Activated CD4-positive, alpha-beta memory T cell treated with anti-CD3 and anti-CD28 coated beads, Interleukin-2, amount 10 ng/mL, durations not matched to agents 7 days and 5 days (primary cell): ENCODE data around the gene PSMB5. TPM values are rescaled to one million over a fixed set of nuclear protein-coding genes. Genes with fewer than 3 reads are reported as not detected.

ENCODE experiments used
- CTCF ChIA-PET: fragments of 350-600 bp; sonication (Branson Sonifier 250); formaldehyde crosslinking; loops from one replicate; lab custom pipeline; 2021; ENCODE audit warnings: antibody characterized with exemption, inconsistent platforms; lab: Charles Lee
- POLR2A ChIA-PET: fragments of 350-600 bp; sonication (Branson Sonifier 250); formaldehyde crosslinking; loops from one replicate; lab custom pipeline; 2021; ENCODE audit warnings: antibody characterized with exemption; lab: Charles Lee
- DNase-seq: peaks from one replicate; pipeline ENCODE4 v3.0.0-alpha.2; 2020
- H3K27ac Mint-ChIP-seq: one replicate; pipeline ENCODE4 v1.8.0; 2021; ENCODE audit warnings: mild to moderate bottlenecking, mixed read lengths
- H3K27me3 Mint-ChIP-seq: one replicate; pipeline ENCODE4 v1.8.0; 2021; ENCODE audit warnings: mixed read lengths
- H3K36me3 Mint-ChIP-seq: one replicate; pipeline ENCODE4 v1.8.0; 2021; ENCODE audit warnings: low read depth, mixed read lengths
- H3K4me1 Mint-ChIP-seq: one replicate; pipeline ENCODE4 v1.8.0; 2021; ENCODE audit warnings: mixed read lengths
- H3K4me3 Mint-ChIP-seq: one replicate; pipeline ENCODE4 v1.8.0; 2021; ENCODE audit warnings: mild to moderate bottlenecking, mixed read lengths
- H3K9me3 Mint-ChIP-seq: one replicate; pipeline ENCODE4 v1.8.0; 2021; ENCODE audit warnings: mixed read lengths
- total RNA-seq, 2 experiments: library from RNA; stranded (reverse); gene quantifications; one replicate each; pipeline ENCODE4 v1.2.3, GENCODE V29; 2021

PSMB5 gene
- total RNA-seq, 2 experiments from 2014 or later: 55.0 to 57.5 TPM

DNA sequence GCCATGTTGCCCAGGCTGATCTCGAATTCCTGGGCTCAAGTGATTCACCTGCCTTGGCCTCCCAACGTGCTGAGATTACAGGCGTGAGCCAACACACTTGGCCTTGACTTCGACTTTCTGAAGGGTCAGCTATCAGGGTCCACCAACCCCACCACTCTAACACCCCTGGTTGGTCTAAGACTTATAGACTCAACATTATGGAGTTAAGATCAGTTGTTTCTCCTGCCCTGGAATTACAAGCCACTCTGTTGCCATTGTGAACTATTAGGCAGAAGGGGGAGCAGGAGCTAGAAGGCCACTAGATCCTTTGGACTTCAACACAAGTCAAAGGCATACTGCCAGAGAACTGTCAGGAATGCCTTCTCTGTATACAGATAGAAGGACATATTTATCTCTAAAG, 5.4 kb upstream of the PSMB5 start:
- H3K4me3 Mint-ChIP-seq: no peak overlapping the region
- peaks cover 10% of the 10 kb centered on the region for H3K4me1 Mint-ChIP-seq
- no peaks in the 10 kb centered on the region for H3K9me3 Mint-ChIP-seq
- no peaks in the 10 kb centered on the region for H3K27me3 Mint-ChIP-seq
- no peak for DNase-seq
- ChIA-PET POLR2A (interaction anchor here (0.9 to 1.0 kb wide), 2 partner anchors 11 to 33 kb away, joined by 3 read pairs; no protein-coding TSS in a partner anchor), CTCF (interaction anchor here (0.6 to 3.1 kb wide), 5 partner anchors 13 to 221 kb away, joined by 3 to 8 read pairs (median 4); no protein-coding TSS in a partner anchor)
- no peaks in the 10 kb centered on the region for H3K36me3 Mint-ChIP-seq
- H3K27ac Mint-ChIP-seq: no peak overlapping the region

DNA sequence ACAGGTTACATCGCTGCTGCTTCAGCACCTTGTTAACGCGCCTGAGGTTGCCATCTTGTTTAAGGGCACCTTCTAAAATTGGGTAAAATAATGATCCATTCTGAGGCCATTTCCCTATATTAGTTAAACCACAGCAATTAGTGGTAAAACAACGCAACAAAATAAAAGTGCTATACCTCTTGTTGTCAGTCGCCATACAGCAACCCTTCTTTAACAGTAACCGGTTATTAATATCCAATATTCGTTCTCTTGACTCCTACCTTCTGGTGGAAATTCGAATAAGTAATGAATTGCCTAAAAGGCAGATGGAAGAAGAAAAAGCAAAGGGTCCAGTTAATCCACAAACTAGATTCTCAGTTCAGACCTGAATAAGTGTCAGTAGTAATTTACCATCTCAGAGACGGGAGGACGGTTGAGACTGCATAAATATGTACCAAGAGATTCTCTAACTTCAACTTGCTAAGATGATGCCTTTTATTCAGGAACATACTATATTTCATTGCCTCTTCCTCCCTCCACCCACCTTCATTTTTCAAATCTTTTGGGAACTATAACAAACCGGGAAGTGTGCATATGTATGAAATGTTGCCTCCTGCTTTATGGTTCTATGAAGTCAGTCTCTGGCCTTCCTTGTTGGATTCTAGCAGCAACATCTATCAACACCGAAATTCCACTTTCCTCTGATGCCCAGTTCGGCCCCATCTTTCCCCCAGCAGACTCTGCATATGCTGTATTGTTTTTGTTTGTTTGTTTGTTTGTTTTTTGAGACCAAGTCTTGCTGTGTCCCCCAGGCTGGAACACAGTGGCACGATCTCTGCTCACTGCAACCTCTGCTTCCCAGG, 824 bp upstream of the PSMB5 start:
- Mint-ChIP-seq H3K4me3 (peak overlapping the region; percentile 72), H3K9me3 (no peaks in the 10 kb centered on the region), H3K27ac (peak overlapping the region; percentile 86), H3K27me3 (no peaks in the 10 kb centered on the region), H3K4me1 (peaks cover 36% of the 10 kb centered on the region), H3K36me3 (peaks cover 25% of the 10 kb centered on the region)
- DNase-seq: no peak
- POLR2A ChIA-PET: interaction anchor here (1.5 to 2.6 kb wide), 4 partner anchors 27 to 106 kb away, joined by 6 to 37 read pairs (median 8); partner anchors contain the start of genes HAUS4 and PRMT5
- CTCF ChIA-PET: interaction anchor here (2.1 to 2.6 kb wide), 4 partner anchors 23 to 163 kb away, joined by 5 to 16 read pairs (median 13); partner anchors contain the start of gene CDH24

- H3K4me3 Mint-ChIP-seq: peak overlapping the region; percentile 72
- H3K27ac Mint-ChIP-seq: peak overlapping the region; percentile 86
- ChIA-PET CTCF (interaction anchor here (0.6 to 2.6 kb wide), 9 partner anchors 24 to 161 kb away, joined by 3 to 16 read pairs (median 5); partner anchors contain the start of genes CDH24 and PRMT5), POLR2A (interaction anchor here (0.9 to 2.6 kb wide), 7 partner anchors 9 to 445 kb away, joined by 3 to 37 read pairs (median 7); partner anchors contain the start of genes ACIN1, C14orf119, DAD1 and HAUS4)
- H3K27me3 Mint-ChIP-seq: no peaks in the 10 kb centered on the region
- H3K4me1 Mint-ChIP-seq: peaks cover 42% of the 10 kb centered on the region
- DNase-seq: no peak
- no peaks in the 10 kb centered on the region for H3K9me3 Mint-ChIP-seq
- H3K36me3 Mint-ChIP-seq: peaks cover 32% of the 10 kb centered on the region
Observed at GRCh38 chr14:23033801-23034497, 751 bp downstream of the PSMB5 start.

DNA sequence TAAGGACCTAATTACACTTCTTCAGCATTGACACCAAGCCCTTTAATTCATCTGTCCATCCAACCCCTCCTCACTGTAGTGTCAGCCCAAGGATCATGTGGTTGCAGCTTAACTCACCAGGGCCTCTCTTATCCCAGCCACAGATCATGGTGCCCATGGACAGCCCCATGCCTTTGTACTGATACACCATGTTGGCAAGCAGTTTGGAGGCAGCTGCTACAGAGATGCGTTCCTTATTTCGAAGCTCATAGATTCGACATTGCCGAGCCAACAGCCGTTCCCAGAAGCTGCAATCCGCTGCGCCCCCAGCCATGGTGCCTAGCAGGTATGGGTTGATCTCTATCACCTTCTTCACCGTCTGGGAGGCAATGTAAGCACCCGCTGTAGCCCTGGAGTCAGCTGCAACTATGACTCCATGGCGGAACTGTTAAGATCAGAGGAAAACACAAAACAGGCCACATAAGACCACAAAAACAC, 1.4 kb downstream of the PSMB5 start:
- H3K4me1 Mint-ChIP-seq: peaks cover 48% of the 10 kb centered on the region
- POLR2A ChIA-PET: interaction anchor here (0.6 to 2.6 kb wide), 5 partner anchors 8 to 205 kb away, joined by 3 to 37 read pairs (median 9); partner anchors contain the start of genes ACIN1, C14orf119 and PRMT5

DNA sequence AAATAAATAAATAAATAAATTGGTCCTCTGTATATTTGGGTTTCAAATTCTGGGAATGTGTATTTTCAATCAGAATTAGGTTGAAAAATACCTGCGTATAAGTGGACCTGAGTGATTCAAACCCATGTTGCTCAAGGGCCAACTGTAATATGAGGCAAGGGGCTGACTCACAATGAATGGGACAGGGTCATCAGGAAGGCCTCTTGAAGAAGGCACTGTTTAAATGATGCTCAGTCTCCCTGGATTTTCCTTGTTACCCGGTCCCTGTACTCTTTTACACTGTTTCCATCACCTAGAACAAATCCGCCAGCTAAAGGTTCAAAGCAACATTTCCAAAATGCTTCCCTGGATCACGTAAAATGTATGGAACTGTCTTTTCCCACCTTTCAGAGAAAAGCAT, 3.8 kb downstream of the PSMB5 start:
- Mint-ChIP-seq H3K27me3 (no peaks in the 10 kb centered on the region), H3K27ac (no peak overlapping the region), H3K4me1 (peaks cover 53% of the 10 kb centered on the region), H3K36me3 (peaks cover 46% of the 10 kb centered on the region), H3K9me3 (no peaks in the 10 kb centered on the region), H3K4me3 (no peak overlapping the region)
- ChIA-PET CTCF (interaction anchor here (0.9 to 1.8 kb wide), 5 partner anchors 24 to 44 kb away, joined by 3 to 8 read pairs (median 3); no protein-coding TSS in a partner anchor), POLR2A (interaction anchor here (0.6 to 1.1 kb wide), 3 partner anchors 24 to 28 kb away, joined by 3 read pairs; partner anchors contain the start of gene CDH24)
- no peak for DNase-seq

More for the DNA sequence above, 1.4 kb downstream of the PSMB5 start:
- Mint-ChIP-seq H3K4me3 (peak overlapping the region; percentile 72), H3K27me3 (no peaks in the 10 kb centered on the region), H3K36me3 (peaks cover 36% of the 10 kb centered on the region), H3K9me3 (no peaks in the 10 kb centered on the region), H3K27ac (peak overlapping the region; percentile 86)
- no peak for DNase-seq
- CTCF ChIA-PET: interaction anchor here (0.6 to 2.6 kb wide), 8 partner anchors 25 to 161 kb away, joined by 3 to 16 read pairs (median 6); partner anchors contain the start of genes CDH24 and PRMT5

GRCh38 chr14:23028799-23029198, 5.9 kb downstream of the PSMB5 start:
- POLR2A ChIA-PET: interaction anchor here (0.7 to 2.2 kb wide), 8 partner anchors 8 to 440 kb away, joined by 3 to 18 read pairs (median 3); partner anchors contain the start of genes CDH24, DAD1, HAUS4 and HOMEZ
- no peaks in the 10 kb centered on the region for H3K9me3 Mint-ChIP-seq
- CTCF ChIA-PET: interaction anchor here (0.6 to 3.1 kb wide), 7 partner anchors 22 to 405 kb away, joined by 3 to 13 read pairs (median 4); partner anchors contain the start of gene CDH24
- DNase-seq: peak; percentile 26
- H3K27me3 Mint-ChIP-seq: no peaks in the 10 kb centered on the region
- H3K4me3 Mint-ChIP-seq: no peak overlapping the region
- H3K27ac Mint-ChIP-seq: peak overlapping the region; percentile 44
- peaks cover 64% of the 10 kb centered on the region for H3K36me3 Mint-ChIP-seq
- peaks cover 51% of the 10 kb centered on the region for H3K4me1 Mint-ChIP-seq

GRCh38 chr14:23025151-23025814, 9.4 kb downstream of the PSMB5 start:
- ChIA-PET POLR2A (interaction anchor here (1.0 to 2.0 kb wide), 2 partner anchors 9 to 19 kb away, joined by 5 to 14 read pairs; partner anchors contain the start of gene PSMB5), CTCF (interaction anchor here (1.2 to 2.7 kb wide), 4 partner anchors 15 to 95 kb away, joined by 4 to 12 read pairs (median 6); no protein-coding TSS in a partner anchor)
- DNase-seq: no peak
- no peak overlapping the region for H3K4me3 Mint-ChIP-seq
- peak overlapping the region; percentile 52 for H3K27ac Mint-ChIP-seq
- H3K9me3 Mint-ChIP-seq: no peaks in the 10 kb centered on the region
- H3K36me3 Mint-ChIP-seq: peaks cover 43% of the 10 kb centered on the region
- peaks cover 38% of the 10 kb centered on the region for H3K4me1 Mint-ChIP-seq
- no peaks in the 10 kb centered on the region for H3K27me3 Mint-ChIP-seq

GRCh38 chr14:23024612-23025075, 10.1 kb downstream of the PSMB5 start:
- H3K4me3 Mint-ChIP-seq: no peak overlapping the region
- H3K27me3 Mint-ChIP-seq: no peaks in the 10 kb centered on the region
- ChIA-PET CTCF (interaction anchor here (1.2 to 2.7 kb wide), 6 partner anchors 14 to 95 kb away, joined by 4 to 12 read pairs (median 5); partner anchors contain the start of gene AJUBA), POLR2A (interaction anchor here (0.9 to 2.0 kb wide), 4 partner anchors 9 to 42 kb away, joined by 3 to 14 read pairs (median 4); partner anchors contain the start of genes AJUBA and PSMB5)
- peaks cover 43% of the 10 kb centered on the region for H3K36me3 Mint-ChIP-seq
- H3K4me1 Mint-ChIP-seq: peaks cover 38% of the 10 kb centered on the region
- no peaks in the 10 kb centered on the region for H3K9me3 Mint-ChIP-seq
- no peak for DNase-seq
- H3K27ac Mint-ChIP-seq: no peak overlapping the region

DNA sequence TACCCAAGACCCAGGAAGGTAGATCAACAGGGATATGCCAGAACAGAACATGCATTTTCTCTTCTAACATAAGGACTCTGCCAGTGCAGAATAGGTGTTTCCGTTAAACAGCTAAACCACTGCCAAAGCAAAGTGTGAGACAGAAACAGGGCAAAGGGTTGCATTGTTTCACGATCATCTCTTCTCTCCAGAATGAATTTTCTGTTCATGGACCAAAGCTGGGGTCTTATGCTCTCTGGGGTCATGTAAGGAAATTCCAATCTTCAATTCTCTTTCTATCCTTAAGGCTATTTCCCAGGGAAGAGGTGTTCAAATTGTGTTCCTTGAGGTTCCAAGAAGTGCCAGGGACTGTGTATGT, 10.9 kb downstream of the PSMB5 start:
- Mint-ChIP-seq H3K4me3 (no peak overlapping the region), H3K9me3 (no peaks in the 10 kb centered on the region), H3K4me1 (peaks cover 30% of the 10 kb centered on the region), H3K27ac (no peak overlapping the region), H3K36me3 (peaks cover 36% of the 10 kb centered on the region), H3K27me3 (no peaks in the 10 kb centered on the region)
- POLR2A ChIA-PET: interaction anchor here (0.6 to 2.0 kb wide), 6 partner anchors 10 to 163 kb away, joined by 3 to 14 read pairs (median 3); partner anchors contain the start of genes AJUBA and PSMB5
- DNase-seq: no peak
- CTCF ChIA-PET: interaction anchor here (0.6 to 2.7 kb wide), 7 partner anchors 13 to 50 kb away, joined by 3 to 12 read pairs (median 5); partner anchors contain the start of gene AJUBA

DNA sequence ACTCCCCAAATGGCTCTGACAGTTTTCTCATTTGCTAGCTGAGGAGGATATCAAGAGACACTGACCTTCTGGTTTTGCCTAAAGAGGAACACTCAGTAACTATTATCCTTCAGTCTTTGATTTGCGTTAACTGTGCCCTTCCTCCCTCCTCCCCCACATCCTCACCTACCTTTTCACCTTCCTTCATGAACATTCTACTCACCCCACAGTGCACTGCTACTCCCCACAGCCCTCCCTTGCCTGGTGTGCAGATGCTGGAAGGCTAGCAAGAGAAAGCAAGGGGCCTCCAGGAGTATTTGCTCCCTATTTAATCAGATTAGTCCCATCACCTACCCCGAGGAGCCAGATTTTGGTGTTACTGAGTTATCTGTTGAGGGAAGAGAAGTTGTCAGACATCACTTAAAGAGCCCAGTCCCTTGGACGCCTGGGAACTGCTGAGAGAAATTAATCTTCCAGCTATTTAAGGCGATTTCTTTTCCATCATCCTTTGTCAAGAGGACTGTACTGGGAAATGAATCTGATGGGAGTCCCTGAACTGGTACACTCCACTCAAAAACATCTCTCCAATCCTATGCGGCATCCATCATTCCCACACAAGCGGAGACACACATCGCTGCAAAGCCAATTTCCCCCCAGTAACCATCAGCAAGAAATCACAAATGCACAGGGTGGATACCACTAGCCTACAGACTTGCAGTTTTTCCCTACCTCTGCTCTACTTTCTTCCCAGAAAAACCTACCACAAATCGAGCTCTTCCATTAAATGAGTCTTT, 11.5 kb downstream of the PSMB5 start:
- Mint-ChIP-seq H3K4me3 (no peak overlapping the region), H3K36me3 (peaks cover 33% of the 10 kb centered on the region), H3K27me3 (no peaks in the 10 kb centered on the region), H3K4me1 (peaks cover 26% of the 10 kb centered on the region), H3K9me3 (no peaks in the 10 kb centered on the region), H3K27ac (no peak overlapping the region)
- ChIA-PET CTCF (interaction anchor here (0.5 to 2.7 kb wide), 9 partner anchors 15 to 78 kb away, joined by 3 to 12 read pairs (median 5); partner anchors contain the start of gene AJUBA), POLR2A (interaction anchor here (0.6 to 1.5 kb wide), 5 partner anchors 10 to 162 kb away, joined by 3 to 8 read pairs (median 3); partner anchors contain the start of genes AJUBA and HAUS4)
- DNase-seq: no peak
